LHCN-M2 (cell line): Measurements from ENCODE around the gene SEC22C. TPM values are rescaled to one million over a fixed set of nuclear protein-coding genes. Genes with fewer than 3 reads are reported as not detected.

Experiments
- DNase-seq: peaks from one replicate; pipeline ENCODE4 v3.0.0-alpha.2; 2012; ENCODE audit warnings: low read depth
- total RNA-seq: library from RNA; depleted of rRNA; stranded (reverse); fragments of >200 nt; gene quantifications from 2 replicates; pipeline ENCODE4 v1.2.3, GENCODE V29; 2014

Gene SEC22C
- total RNA-seq, 1 experiment from 2014 or later = 79.2 TPM

GRCh38 chr3:42513521-42513920, 68.2 kb downstream of the SEC22C start:
- no peak for DNase-seq

- no peak for DNase-seq
Observed at GRCh38 chr3:42513121-42513520, 68.6 kb downstream of the SEC22C start.

GRCh38 chr3:42511736-42512135, 70.0 kb downstream of the SEC22C start:
- DNase-seq = no peak

- peak; percentile 11 for DNase-seq
Observed at GRCh38 chr3:42511201-42511600, 70.6 kb downstream of the SEC22C start.

- no peak for DNase-seq
Observed at GRCh38 chr3:42510325-42510724, 71.4 kb downstream of the SEC22C start.

- DNase-seq = no peak
Observed at GRCh38 chr3:42509111-42509510, 72.7 kb downstream of the SEC22C start.

GRCh38 chr3:42508562-42508961, 73.2 kb downstream of the SEC22C start:
- DNase-seq = no peak

- DNase-seq = no peak
Observed at GRCh38 chr3:42507761-42508335, 73.9 kb downstream of the SEC22C start.

GRCh38 chr3:42507252-42507651, 74.5 kb downstream of the SEC22C start:
- no peak for DNase-seq

- DNase-seq = no peak
Observed at GRCh38 chr3:42505849-42506410, 75.8 kb downstream of the SEC22C start.

GRCh38 chr3:42505128-42505848, 76.5 kb downstream of the SEC22C start:
- no peak for DNase-seq

- DNase-seq = no peak
Observed at GRCh38 chr3:42504334-42505127, 77.2 kb downstream of the SEC22C start.

- no peak for DNase-seq
Observed at GRCh38 chr3:42503957-42504333, 77.8 kb downstream of the SEC22C start.

GRCh38 chr3:42503251-42503924, 78.4 kb downstream of the SEC22C start:
- DNase-seq = no peak

GRCh38 chr3:42502429-42503250, 79.1 kb downstream of the SEC22C start, which contains the start of gene VIPR1:
Gene VIPR1, plus strand, starts transcription at chr3:42502643. Its CDS starts 93 bp downstream, at chr3:42502736.
- no peak for DNase-seq

GRCh38 chr3:42501681-42502428, 79.9 kb downstream of the SEC22C start:
- peak; percentile 9 for DNase-seq

GRCh38 chr3:42501321-42501680, 80.5 kb downstream of the SEC22C start:
- no peak for DNase-seq

- no peak for DNase-seq
Observed at GRCh38 chr3:42500909-42501308, 80.9 kb downstream of the SEC22C start.

- DNase-seq = no peak
Observed at GRCh38 chr3:42500091-42500490, 81.7 kb downstream of the SEC22C start.

GRCh38 chr3:42499478-42499871, 82.3 kb downstream of the SEC22C start:
- no peak for DNase-seq
